Ovary (tissue), 9 donors: ENCODE measurements around the gene TNK1. TPM values are rescaled to one million over a fixed set of nuclear protein-coding genes. Genes with fewer than 3 reads are reported as not detected.

Experiments
- DNase-seq, 5 donors: peaks; one replicate each; pipeline ENCODE4 v3.0.0-alpha.2; 2019 to 2020
- H3K27ac ChIP-seq, 2 donors: fragments of 200-600 bp; one replicate each; pipeline versions ENCODE4 v1.5.1 to v1.8.0; 2019 to 2022
- H3K27me3 ChIP-seq: fragments of 200-600 bp; one replicate; pipeline ENCODE4 v1.8.0; 2022
- H3K36me3 ChIP-seq: fragments of 200-600 bp; sonication (generic); one replicate; pipeline ENCODE4 v1.5.1; 2019
- H3K4me1 ChIP-seq: one replicate; pipeline ENCODE4 v1.8.1; 2013; ENCODE audit warnings: mild to moderate bottlenecking, moderate library complexity; ENCODE audit not compliant: insufficient read depth
- H3K4me3 ChIP-seq: fragments of 200-600 bp; sonication (generic); one replicate; pipeline ENCODE4 v1.5.1; 2017
- H3K9me3 ChIP-seq, 2 donors: fragments of 200-600 bp in 1 of 2; sonication (generic) in 1 of 2; one replicate each; pipeline versions ENCODE4 v1.5.1 to v1.8.1; 2013 to 2019; ENCODE audit warnings: mild to moderate bottlenecking in 1 of 2, moderate library complexity in 1 of 2
- CTCF ChIP-seq, 3 donors: fragments of 450-650 bp in 2 of 3; fragments of 200-600 bp in 1 of 3; IDR thresholded peaks; one replicate each; pipeline versions ENCODE4 v1.5.1 to v1.8.0; 2016 to 2022; ENCODE audit warnings: antibody characterized with exemption in 3 of 3, mild to moderate bottlenecking in 1 of 3
- EP300 ChIP-seq: sonication (generic); formaldehyde crosslinking; IDR thresholded peaks from one replicate; pipeline ENCODE4 v1.6.1; 2017; ENCODE audit warnings: antibody characterized with exemption
- POLR2A ChIP-seq: fragments of 450-650 bp; IDR thresholded peaks from one replicate; pipeline ENCODE4 v1.6.1; 2017; ENCODE audit warnings: antibody characterized with exemption, mild to moderate bottlenecking, moderate library complexity
- WGBS, 3 donors: extraction: QIAGEN DNeasy Blood & Tissue Kit in 1 of 3; methylation state at CpG; one replicate each; pipeline versions ENCODE4 v1.1.5 to v1.1.7; 2013 to 2017; 5-methylcytosine and 5-hydroxymethylcytosine counted together
- intact Hi-C, 4 donors: fragments of 100-400 bp; cut with DNase I; formaldehyde crosslinking; loops; one replicate each; pipeline versions ENCODE4 v1.11.0 to v1.15.1; 2022 to 2023
- polyA plus RNA-seq, 2 donors: library from polyadenylated mRNA; stranded (reverse); fragments of 200-250 nt in 1 of 2; fragments of 350-450 nt in 1 of 2; fragmentation: Illumina TruSeq in 1 of 2; extraction: RNeasy Lipid Tissue Mini Kit (QIAGEN cat#74804) in 1 of 2; gene quantifications; one replicate each; pipeline ENCODE4 v1.2.3, GENCODE V29; 2013 to 2014
- total RNA-seq, 7 donors: library from RNA; depleted of rRNA in 2 of 7; stranded (reverse); fragments of >200 nt in 2 of 7; fragmentation: NEBNext Ultra II Directional in 3 of 7; extraction: Animal tissue kit (Norgen Biotek cat#: 25700) in 3 of 7; gene quantifications; one replicate each; pipeline versions ENCODE4 v1.1.0 to v1.2.4, GENCODE V29; 2016 to 2023
- donor health status: DM: no; HTN: no; CAD: no; lungs with moderate emphysema.
- donor health status: DM: no; HTN: no; CAD: no.
- donor health status: Bipolar disorder and iron deficiency.
- donor health status: DM: yes; HTN: yes; CAD: no.
- donor health status: DM: no; HTN: no; CAD: no.
- donor health status: DM: yes; HTN: yes; CAD: no.

Gene TNK1
- total and polyA plus RNA-seq, 9 donors, result 0.85 to 8.3 (median 5.7) TPM

GRCh38 chr17:7426896-7427489 is 46.1 kb downstream of the TNK1 start:
- intact Hi-C loops, result no loop called here
- TF ChIP-seq EP300 (no peak), CTCF (IDR thresholded peaks at IDR 0.05) (no peak), POLR2A (no peak)
- no peak overlapping the region for H3K27ac ChIP-seq
- WGBS, 3 donors, result 89 to 92% (median 91%) methylated on average over 26 to 29 of the region's 29 CpGs
- H3K27me3 ChIP-seq, result no peaks in the 10 kb centered on the region
- H3K4me1 ChIP-seq, result no peaks in the 10 kb centered on the region
- no peaks in the 10 kb centered on the region for H3K36me3 ChIP-seq
- no peaks in the 10 kb centered on the region for H3K9me3 ChIP-seq
- H3K4me3 ChIP-seq, result no peak overlapping the region
- no peak for DNase-seq

- no peaks in the 10 kb centered on the region for H3K9me3 ChIP-seq
- no peak overlapping the region for H3K4me3 ChIP-seq
- H3K4me1 ChIP-seq, result no peaks in the 10 kb centered on the region
- no peak for DNase-seq
- TF ChIP-seq EP300 (no peak), CTCF (IDR thresholded peaks at IDR 0.05) (no peak), POLR2A (no peak)
- 79 to 88% (median 82%) methylated on average over 7 of the region's 7 CpGs for WGBS, 3 donors
- H3K27me3 ChIP-seq, result no peaks in the 10 kb centered on the region
- no peak overlapping the region for H3K27ac ChIP-seq
- intact Hi-C loops, result no loop called here
- no peaks in the 10 kb centered on the region for H3K36me3 ChIP-seq
These were observed 46.7 kb downstream of the TNK1 start for GRCh38 chr17:7427549-7427948.

- TF ChIP-seq POLR2A (no peak), CTCF (IDR thresholded peaks at IDR 0.05) (no peak), EP300 (no peak)
- no peak for DNase-seq
- intact Hi-C loops, result no loop called here
- Histone ChIP-seq H3K4me1 (no peaks in the 10 kb centered on the region), H3K4me3 (no peak within 1 kb of the TSS), H3K36me3 (no peaks in the 10 kb centered on the region), H3K27me3 (no peaks in the 10 kb centered on the region), H3K27ac (no peak within 1 kb of the TSS), H3K9me3 (no peaks in the 10 kb centered on the region)
- 54 to 60% (median 56%) methylated on average over 5 of the region's 5 CpGs for WGBS, 3 donors
These were observed 47.7 kb downstream of the TNK1 start, which contains the start of gene SPEM3 for GRCh38 chr17:7428557-7428956. Gene SPEM3 (plus strand): TSS chr17:7428857. CDS start chr17:7428903, 46 bp downstream.

- WGBS, 3 donors, result 89 to 90% (median 90%) methylated on average over 10 of the region's 10 CpGs
- no peaks in the 10 kb centered on the region for H3K9me3 ChIP-seq
- no peaks in the 10 kb centered on the region for H3K27me3 ChIP-seq
- no peaks in the 10 kb centered on the region for H3K36me3 ChIP-seq
- no peak for TF ChIP-seq CTCF (IDR thresholded peaks at IDR 0.05)
- no peak for TF ChIP-seq POLR2A
- TF ChIP-seq EP300, result no peak
- no peak overlapping the region for H3K27ac ChIP-seq
- no peak overlapping the region for H3K4me3 ChIP-seq
- intact Hi-C loops, result loop anchor here in 2 of 4 donors (10.0 kb wide), 1 partner anchor 75 kb away; the partner anchor contains the start of genes KCTD11 (in 2 of the 2) and TMEM95 (in 2 of the 2)
- H3K4me1 ChIP-seq, result no peaks in the 10 kb centered on the region
- DNase-seq, result no peak
These were observed 48.8 kb downstream of the TNK1 start for GRCh38 chr17:7429722-7430121.
